ENCODE results near the gene DUSP9. TPM values are rescaled to one million over a fixed set of nuclear protein-coding genes. Genes with fewer than 3 reads are reported as not detected.

The DUSP9 gene
- total and polyA plus RNA-seq, 2 experiments from 2014 or later, result 75.5 to 86.2 TPM

DNA sequence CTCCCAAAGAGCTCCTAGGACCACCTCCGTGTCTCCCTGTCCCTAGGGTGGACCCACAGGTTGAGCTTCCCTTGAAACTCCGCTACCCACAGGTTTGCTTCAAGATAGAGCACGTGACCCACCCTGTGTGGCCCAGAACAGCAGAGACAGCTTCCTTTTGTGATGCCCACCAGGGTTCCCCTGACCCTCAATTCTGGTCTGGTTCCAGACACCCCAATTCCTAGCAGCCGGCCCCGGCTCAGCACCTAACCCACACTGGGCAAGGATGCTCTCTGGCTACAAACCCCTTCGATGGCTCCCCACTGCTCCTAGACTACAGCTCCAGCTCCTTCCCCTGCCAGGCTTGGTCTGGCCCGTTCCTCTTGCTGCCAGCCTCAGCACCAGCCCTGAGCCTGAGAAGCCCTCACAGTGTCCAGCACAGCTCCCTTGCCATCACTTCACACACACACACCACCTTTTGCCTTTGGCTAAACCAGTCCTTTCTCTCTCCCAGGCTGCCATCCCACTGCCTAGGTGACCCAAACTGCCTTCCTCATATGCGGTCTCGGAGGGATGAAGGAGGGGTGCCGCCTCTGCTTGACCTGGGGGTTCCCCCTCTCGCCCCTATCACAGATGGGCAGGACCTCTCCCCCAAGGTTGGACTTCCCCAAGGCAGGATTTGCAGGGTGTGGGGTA is 20.4 kb downstream of the DUSP9 start:
- Histone ChIP-seq H3K36me3 (replicated peaks; ENCODE audit: insufficient read depth, low read depth) (no peaks in the 10 kb centered on the region), H3K4me3 (no peak overlapping the region), H3K4me2 (no peak overlapping the region), H3K79me2 (no peaks in the 10 kb centered on the region), H3K27me3 (no peaks in the 10 kb centered on the region), H4K20me1 (ENCODE audit: insufficient read depth, poor library complexity, severe bottlenecking) (no peaks in the 10 kb centered on the region), H3K4me1 (ENCODE audit: insufficient read depth) (no peaks in the 10 kb centered on the region), H3K9me2 (replicated peaks; ENCODE audit: insufficient read depth) (no peaks in the 10 kb centered on the region), H2AFZ (no peak overlapping the region), H3K9me3 (ENCODE audit: low read depth) (no peaks in the 10 kb centered on the region), H3K27ac (no peak overlapping the region)
- TF ChIP-seq EZH2 (IDR thresholded peaks at IDR 0.05; ENCODE audit: borderline replicate concordance) (no peak), EZH2phosphoT487 (IDR thresholded peaks at IDR 0.05; ENCODE audit: low read depth, severe bottlenecking, unreplicated experiment) (no peak)
- TF ChIP-seq, protein P1, sequence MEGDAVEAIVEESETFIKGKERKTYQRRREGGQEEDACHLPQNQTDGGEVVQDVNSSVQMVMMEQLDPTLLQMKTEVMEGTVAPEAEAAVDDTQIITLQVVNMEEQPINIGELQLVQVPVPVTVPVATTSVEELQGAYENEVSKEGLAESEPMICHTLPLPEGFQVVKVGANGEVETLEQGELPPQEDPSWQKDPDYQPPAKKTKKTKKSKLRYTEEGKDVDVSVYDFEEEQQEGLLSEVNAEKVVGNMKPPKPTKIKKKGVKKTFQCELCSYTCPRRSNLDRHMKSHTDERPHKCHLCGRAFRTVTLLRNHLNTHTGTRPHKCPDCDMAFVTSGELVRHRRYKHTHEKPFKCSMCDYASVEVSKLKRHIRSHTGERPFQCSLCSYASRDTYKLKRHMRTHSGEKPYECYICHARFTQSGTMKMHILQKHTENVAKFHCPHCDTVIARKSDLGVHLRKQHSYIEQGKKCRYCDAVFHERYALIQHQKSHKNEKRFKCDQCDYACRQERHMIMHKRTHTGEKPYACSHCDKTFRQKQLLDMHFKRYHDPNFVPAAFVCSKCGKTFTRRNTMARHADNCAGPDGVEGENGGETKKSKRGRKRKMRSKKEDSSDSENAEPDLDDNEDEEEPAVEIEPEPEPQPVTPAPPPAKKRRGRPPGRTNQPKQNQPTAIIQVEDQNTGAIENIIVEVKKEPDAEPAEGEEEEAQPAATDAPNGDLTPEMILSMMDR (IDR thresholded peaks at IDR 0.05; ENCODE audit: poor library complexity), result no peak
- no peak for DNase-seq (ENCODE audit: low spot score)
- WGBS (ENCODE audit: low lambda C conversion rate, missing lambda C conversion rate), result 83% methylated on average over 11 of the region's 11 CpGs

- Histone ChIP-seq H3K27ac (no peak overlapping the region), H3K9me3 (ENCODE audit: low read depth) (no peaks in the 10 kb centered on the region), H3K4me1 (ENCODE audit: insufficient read depth) (no peaks in the 10 kb centered on the region), H3K4me3 (no peak overlapping the region), H4K20me1 (ENCODE audit: insufficient read depth, poor library complexity, severe bottlenecking) (no peaks in the 10 kb centered on the region), H3K9me2 (replicated peaks; ENCODE audit: insufficient read depth) (no peaks in the 10 kb centered on the region), H3K79me2 (no peaks in the 10 kb centered on the region), H3K36me3 (replicated peaks; ENCODE audit: insufficient read depth, low read depth) (no peaks in the 10 kb centered on the region), H3K27me3 (no peaks in the 10 kb centered on the region), H2AFZ (no peak overlapping the region), H3K4me2 (no peak overlapping the region)
- 58% methylated on average over 14 of the region's 14 CpGs for WGBS (ENCODE audit: low lambda C conversion rate, missing lambda C conversion rate)
- DNase-seq (ENCODE audit: low spot score), result peak; percentile 91
- TF ChIP-seq EZH2phosphoT487 (IDR thresholded peaks at IDR 0.05; ENCODE audit: low read depth, severe bottlenecking, unreplicated experiment) (no peak), EZH2 (IDR thresholded peaks at IDR 0.05; ENCODE audit: borderline replicate concordance) (no peak)
- TF ChIP-seq, protein P1 (IDR thresholded peaks at IDR 0.05; ENCODE audit: poor library complexity), result peak; percentile 66
Observed at GRCh38 chrX:153667956-153668396, 21.0 kb downstream of the DUSP9 start.

- Histone ChIP-seq H3K9me3 (ENCODE audit: low read depth) (no peaks in the 10 kb centered on the region), H2AFZ (no peak overlapping the region), H3K79me2 (no peaks in the 10 kb centered on the region), H3K4me2 (no peak overlapping the region), H3K27me3 (no peaks in the 10 kb centered on the region), H3K4me1 (ENCODE audit: insufficient read depth) (no peaks in the 10 kb centered on the region), H4K20me1 (ENCODE audit: insufficient read depth, poor library complexity, severe bottlenecking) (no peaks in the 10 kb centered on the region), H3K9me2 (replicated peaks; ENCODE audit: insufficient read depth) (no peaks in the 10 kb centered on the region), H3K27ac (no peak overlapping the region), H3K4me3 (no peak overlapping the region), H3K36me3 (replicated peaks; ENCODE audit: insufficient read depth, low read depth) (no peaks in the 10 kb centered on the region)
- WGBS (ENCODE audit: low lambda C conversion rate, missing lambda C conversion rate), result 89% methylated on average over 11 of the region's 11 CpGs
- no peak for DNase-seq (ENCODE audit: low spot score)
- no peak for TF ChIP-seq EZH2phosphoT487 (IDR thresholded peaks at IDR 0.05; ENCODE audit: low read depth, severe bottlenecking, unreplicated experiment)
- TF ChIP-seq, protein P1 (IDR thresholded peaks at IDR 0.05; ENCODE audit: poor library complexity), result no peak
- no peak for TF ChIP-seq EZH2 (IDR thresholded peaks at IDR 0.05; ENCODE audit: borderline replicate concordance)
Observed at GRCh38 chrX:153668423-153669173, 21.6 kb downstream of the DUSP9 start.
